Ectodermal cell (in vitro differentiated cells): ENCODE data around the gene CMTM1.

ENCODE experiments used
- H3K27ac ChIP-seq: 2 replicates; pipeline ENCODE4 v1.7.0; 2013; ENCODE audit warnings: mild to moderate bottlenecking, low read depth, low read length; ENCODE audit not compliant: insufficient read depth, poor library complexity, severe bottlenecking
- H3K27me3 ChIP-seq: 2 replicates; pipeline ENCODE4 v1.7.0; 2013; ENCODE audit warnings: mild to moderate bottlenecking, low read length; ENCODE audit not compliant: insufficient read depth, control insufficient read depth, poor library complexity, severe bottlenecking
- H3K36me3 ChIP-seq: one replicate; pipeline ENCODE4 v1.7.0; 2013; ENCODE audit warnings: low read length; ENCODE audit not compliant: control insufficient read depth, insufficient read depth
- H3K4me1 ChIP-seq: one replicate; pipeline ENCODE4 v1.7.0; 2013; ENCODE audit warnings: low read length; ENCODE audit not compliant: control insufficient read depth, insufficient read depth
- H3K4me3 ChIP-seq: 2 replicates; pipeline ENCODE4 v1.7.0; 2013; ENCODE audit warnings: low read depth, low read length, control low read depth; ENCODE audit not compliant: insufficient read depth
- H3K9me3 ChIP-seq: 2 replicates; pipeline ENCODE4 v1.7.0; 2013; ENCODE audit warnings: mild to moderate bottlenecking, low read length, moderate library complexity; ENCODE audit not compliant: control insufficient read depth
- WGBS, 2 experiments: methylation state at CpG; one replicate each; pipeline ENCODE4 v1.1.7; 2013; ENCODE audit warnings: missing lambda C conversion rate in 2 of 2; 5-methylcytosine and 5-hydroxymethylcytosine counted together

The CMTM1 gene

GRCh38 chr16:66549284-66550131 lies 16.7 kb upstream of the CMTM1 start, which contains the start of gene TK2:
TSS of gene TK2 (minus strand) at chr16:66550122. CDS start at chr16:66550061, 61 bp downstream.
- no peaks in the 10 kb centered on the region for H3K4me1 ChIP-seq
- 14% methylated on average over 80 of the region's 80 CpGs for WGBS, 2 experiments
- peaks cover 13% of the 10 kb centered on the region for H3K27me3 ChIP-seq
- no peak within 1 kb of the TSS for H3K27ac ChIP-seq
- no peaks in the 10 kb centered on the region for H3K9me3 ChIP-seq
- H3K36me3 ChIP-seq, result no peaks in the 10 kb centered on the region
- H3K4me3 ChIP-seq, result peak within 1 kb of the TSS; percentile 55

DNA sequence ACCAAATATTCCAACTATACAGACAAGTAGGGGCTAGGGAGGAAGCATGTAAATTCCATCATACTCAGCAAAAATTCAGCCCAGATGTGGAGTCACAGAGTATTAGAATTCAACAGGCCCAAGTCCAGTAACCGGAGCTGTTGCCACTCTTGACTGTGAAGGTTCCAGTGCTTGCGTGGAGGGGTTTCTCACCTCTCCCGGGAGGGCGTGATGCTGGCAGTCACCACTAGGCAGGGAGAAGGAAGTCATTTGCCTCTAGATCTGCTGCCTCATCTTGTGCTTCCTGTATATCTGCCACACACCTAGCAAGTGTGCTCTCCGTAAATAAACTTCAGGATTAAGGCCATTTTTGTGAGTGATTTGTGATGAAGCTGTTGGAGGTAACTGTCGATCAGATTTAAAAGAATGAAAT lies 14.9 kb upstream of the CMTM1 start:
- Histone ChIP-seq H3K9me3 (no peaks in the 10 kb centered on the region), H3K36me3 (no peaks in the 10 kb centered on the region), H3K4me3 (no peak overlapping the region), H3K27ac (no peak overlapping the region), H3K4me1 (no peaks in the 10 kb centered on the region), H3K27me3 (peaks cover 13% of the 10 kb centered on the region)
- WGBS, 2 experiments, result 87 to 91% methylated on average over 6 of the region's 6 CpGs

- Histone ChIP-seq H3K27ac (no peak overlapping the region), H3K4me1 (no peaks in the 10 kb centered on the region), H3K4me3 (peak overlapping the region; percentile 45), H3K27me3 (peaks cover 13% of the 10 kb centered on the region), H3K36me3 (no peaks in the 10 kb centered on the region), H3K9me3 (no peaks in the 10 kb centered on the region)
- WGBS, 2 experiments, result 75 to 77% methylated on average over 8 of the region's 8 CpGs
Measured at GRCh38 chr16:66551788-66552285, 14.4 kb upstream of the CMTM1 start.

GRCh38 chr16:66552286-66553177 lies 13.7 kb upstream of the CMTM1 start, which contains the start of gene CKLF:
TSS of gene CKLF (plus strand) at chr16:66552576. CDS start at chr16:66552716, 140 bp downstream.
- H3K4me3 ChIP-seq, result peak within 1 kb of the TSS; percentile 45
- peaks cover 13% of the 10 kb centered on the region for H3K27me3 ChIP-seq
- H3K9me3 ChIP-seq, result no peaks in the 10 kb centered on the region
- H3K36me3 ChIP-seq, result no peaks in the 10 kb centered on the region
- WGBS, 2 experiments, result 27 to 28% methylated on average over 63 of the region's 63 CpGs
- no peaks in the 10 kb centered on the region for H3K4me1 ChIP-seq
- no peak within 1 kb of the TSS for H3K27ac ChIP-seq

GRCh38 chr16:66553223-66553622 lies 13.0 kb upstream of the CMTM1 start:
- peaks cover 13% of the 10 kb centered on the region for H3K27me3 ChIP-seq
- H3K9me3 ChIP-seq, result no peaks in the 10 kb centered on the region
- no peaks in the 10 kb centered on the region for H3K36me3 ChIP-seq
- no peaks in the 10 kb centered on the region for H3K4me1 ChIP-seq
- WGBS, 2 experiments, result 90 to 94% methylated on average over 8 of the region's 8 CpGs
- H3K4me3 ChIP-seq, result no peak overlapping the region
- H3K27ac ChIP-seq, result no peak overlapping the region

GRCh38 chr16:66554021-66554420 lies 12.2 kb upstream of the CMTM1 start:
- Histone ChIP-seq H3K4me3 (no peak overlapping the region), H3K4me1 (no peaks in the 10 kb centered on the region)
- 95% methylated on average over 3 of the region's 3 CpGs for WGBS, 2 experiments

DNA sequence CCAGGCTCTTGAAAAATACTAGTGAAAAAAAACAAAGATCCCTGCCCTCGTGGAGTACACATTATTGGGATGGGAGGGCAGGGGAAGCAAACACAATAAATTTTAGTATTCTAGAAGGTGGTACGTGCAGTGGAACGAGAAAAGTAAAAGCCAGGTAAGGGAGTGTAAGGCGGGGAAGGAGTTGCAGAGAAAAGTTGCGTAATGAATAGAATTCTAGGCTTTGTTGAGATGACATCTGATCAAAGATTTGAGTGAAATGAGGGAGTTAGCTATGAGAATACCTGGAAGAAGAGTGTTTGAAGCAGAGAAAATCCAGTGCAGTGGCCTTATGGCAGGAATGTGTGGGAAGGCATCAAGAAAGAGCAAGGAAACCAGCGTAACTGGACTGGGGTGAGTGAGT lies 11.7 kb upstream of the CMTM1 start:
- 95 to 98% methylated on average over 6 of the region's 6 CpGs for WGBS, 2 experiments
- Histone ChIP-seq H3K27me3 (peaks cover 13% of the 10 kb centered on the region), H3K4me1 (no peaks in the 10 kb centered on the region), H3K4me3 (no peak overlapping the region), H3K36me3 (no peaks in the 10 kb centered on the region), H3K9me3 (no peaks in the 10 kb centered on the region), H3K27ac (no peak overlapping the region)

More at GRCh38 chr16:66554021-66554420, 12.2 kb upstream of the CMTM1 start:
- peaks cover 13% of the 10 kb centered on the region for H3K27me3 ChIP-seq
- H3K36me3 ChIP-seq, result no peaks in the 10 kb centered on the region
- H3K9me3 ChIP-seq, result no peaks in the 10 kb centered on the region
- H3K27ac ChIP-seq, result no peak overlapping the region

GRCh38 chr16:66560107-66560506 lies 6.1 kb upstream of the CMTM1 start:
- 89 to 90% methylated on average over 1 of the region's 1 CpG for WGBS, 2 experiments
- H3K27ac ChIP-seq, result no peak overlapping the region
- no peak overlapping the region for H3K4me3 ChIP-seq
- H3K36me3 ChIP-seq, result no peaks in the 10 kb centered on the region
- H3K9me3 ChIP-seq, result no peaks in the 10 kb centered on the region
- H3K4me1 ChIP-seq, result no peaks in the 10 kb centered on the region
- H3K27me3 ChIP-seq, result no peaks in the 10 kb centered on the region

DNA sequence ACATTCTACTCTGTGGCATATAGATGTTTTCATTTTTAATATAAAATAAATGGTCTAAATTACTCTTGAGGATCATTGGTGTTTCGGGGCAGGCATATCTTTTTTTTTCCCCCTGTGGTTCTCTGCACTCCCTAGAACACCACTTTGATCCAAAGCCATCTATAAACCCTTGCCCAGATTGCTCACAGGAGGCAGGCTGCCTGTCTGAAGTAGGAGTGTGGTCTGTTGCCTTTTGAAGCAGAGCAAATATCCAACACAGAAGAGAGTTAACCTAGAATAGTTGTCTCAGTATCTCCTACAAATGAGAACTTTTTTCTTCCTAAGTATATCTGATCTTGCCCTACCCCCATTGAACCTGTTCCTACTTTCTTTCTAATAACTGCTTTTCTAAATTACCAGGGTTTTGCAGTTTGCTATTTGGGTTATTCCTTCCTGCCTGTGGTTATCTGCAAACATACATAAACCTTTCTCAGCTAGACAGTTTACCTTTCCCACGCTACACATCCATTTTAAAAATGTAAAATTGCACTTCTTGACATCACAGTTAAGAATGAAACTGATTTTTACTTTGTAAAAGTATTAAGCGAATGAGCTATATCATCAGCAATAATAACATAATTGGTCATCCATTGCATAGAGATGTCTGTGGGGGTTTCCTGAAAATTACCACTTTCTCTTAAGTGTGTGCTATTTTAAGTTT lies 4.7 kb upstream of the CMTM1 start:
- Histone ChIP-seq H3K4me3 (no peak overlapping the region), H3K9me3 (no peaks in the 10 kb centered on the region), H3K36me3 (no peaks in the 10 kb centered on the region), H3K27me3 (no peaks in the 10 kb centered on the region), H3K27ac (no peak overlapping the region), H3K4me1 (no peaks in the 10 kb centered on the region)
- 97 to 100% methylated on average over 2 to 3 of the region's 3 CpGs for WGBS, 2 experiments
